C4-2B (cell line): ENCODE data around the gene NSMCE1.

Source experiments
- H3K27ac ChIP-seq: fragments of 450-650 bp; 2 replicates; pipeline ENCODE4 v1.5.1; 2017
- CTCF ChIP-seq: fragments of 450-650 bp; conservative IDR thresholded peaks from 2 replicates; pipeline ENCODE4 v1.5.1; 2017; ENCODE audit warnings: mild to moderate bottlenecking
- ZFX ChIP-seq: fragments of 450-650 bp; IDR thresholded peaks from 2 replicates; pipeline ENCODE4 v1.6.1; 2017

NSMCE1 gene

GRCh38 chr16:27235055-27235937, 33.3 kb downstream of the NSMCE1 start:
- H3K27ac ChIP-seq = peak overlapping the region; percentile 83
- TF ChIP-seq CTCF = peak; percentile 92
- TF ChIP-seq ZFX = no peak

- peak overlapping the region; percentile 83; the same call in 1 of the 2 replicates for H3K27ac ChIP-seq
- no peak for TF ChIP-seq ZFX
- TF ChIP-seq CTCF = no peak
Observed at GRCh38 chr16:27234603-27235002, 34.0 kb downstream of the NSMCE1 start.

DNA sequence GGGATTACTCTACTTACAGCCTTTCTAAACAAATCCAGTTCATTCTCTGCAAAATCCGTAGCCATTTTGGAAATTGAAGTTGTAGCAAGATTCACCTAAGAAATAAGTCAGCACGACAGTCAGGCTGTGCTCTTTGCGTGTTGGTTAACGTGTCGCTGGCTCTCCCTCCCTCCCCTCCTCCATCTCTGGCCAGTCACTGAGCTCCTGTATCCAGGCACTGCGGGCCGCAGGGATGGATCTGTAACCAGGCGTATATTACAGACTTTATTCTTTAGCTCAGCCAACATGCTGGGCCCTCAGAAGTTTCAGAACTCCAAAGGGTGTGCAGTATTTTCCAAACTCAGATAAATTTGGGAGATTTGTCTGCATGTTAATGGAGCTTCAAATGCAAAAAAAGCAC, 34.4 kb downstream of the NSMCE1 start:
- peak overlapping the region; percentile 83 for H3K27ac ChIP-seq
- no peak for TF ChIP-seq ZFX
- TF ChIP-seq CTCF = no peak

GRCh38 chr16:27233731-27234130, 34.8 kb downstream of the NSMCE1 start:
- peak overlapping the region; percentile 83 for H3K27ac ChIP-seq
- TF ChIP-seq CTCF = no peak
- no peak for TF ChIP-seq ZFX

- peak overlapping the region; percentile 83 for H3K27ac ChIP-seq
- TF ChIP-seq ZFX (no peak), CTCF (no peak; the same call in 1 of the 2 replicates)
Observed at GRCh38 chr16:27232901-27233625, 35.5 kb downstream of the NSMCE1 start.

DNA sequence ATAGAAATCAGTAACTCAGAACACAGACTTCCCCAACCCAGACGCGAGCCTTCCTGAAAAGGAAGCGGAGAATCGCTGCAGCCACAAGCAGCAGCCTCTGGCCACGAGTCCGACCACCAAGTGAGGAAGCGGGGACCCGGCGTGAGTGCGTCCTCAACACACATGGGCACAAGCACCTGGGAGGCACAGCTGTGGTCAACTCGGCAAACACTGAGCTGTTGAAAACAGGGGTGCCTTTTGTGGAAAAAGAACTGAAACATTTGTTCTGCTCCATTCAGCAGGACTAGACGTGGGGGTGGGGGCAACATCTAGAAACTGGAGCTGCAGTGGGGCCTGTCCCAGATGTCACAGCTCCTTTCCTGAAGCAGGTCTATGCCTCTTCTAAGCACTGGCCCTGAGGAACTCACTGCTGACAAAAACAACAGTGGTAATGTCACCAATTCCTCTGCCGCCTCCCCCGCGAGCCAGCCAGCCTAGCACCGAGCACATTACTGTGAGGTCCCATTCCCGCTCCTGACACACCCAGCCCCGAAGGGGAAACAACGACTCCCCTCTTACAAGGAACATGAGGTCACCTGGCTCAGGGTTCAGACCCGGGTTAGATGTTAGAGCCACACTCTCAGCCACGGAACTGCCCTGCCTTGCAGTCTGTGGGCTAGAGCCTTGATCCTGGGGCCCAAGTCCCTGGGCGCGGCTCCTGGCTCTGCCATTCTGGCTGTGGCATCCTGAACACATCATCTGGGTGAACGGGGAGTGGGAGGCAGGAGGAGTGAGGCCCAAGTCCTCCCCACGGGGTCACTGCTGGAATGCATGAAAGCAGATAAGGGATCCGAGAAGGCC, 36.3 kb downstream of the NSMCE1 start:
- no peak for TF ChIP-seq CTCF
- no peak for TF ChIP-seq ZFX
- H3K27ac ChIP-seq = peak overlapping the region; percentile 83
